K562 (cell line): ENCODE results near the gene SIRPA. TPM values are rescaled to one million over a fixed set of nuclear protein-coding genes. Genes with fewer than 3 reads are reported as not detected.
A peak's percentile ranks its signal among the peaks of the same experiment; 100 is the strongest.

Experiments
- BHLHE40 ChIP-seq: IDR thresholded peaks from 2 replicates; pipeline ENCODE4 v1.6.1; 2011; ENCODE audit warnings: low read length, improper control_type of control experiment
- MXI1 ChIP-seq: IDR thresholded peaks from 2 replicates; pipeline ENCODE4 v1.6.1; 2011; ENCODE audit warnings: low read depth, mild to moderate bottlenecking, improper control_type of control experiment, low read length
- NR2C1 ChIP-seq, 2 experiments: fragments of 450-650 bp; IDR thresholded peaks; 2 replicates each; pipeline ENCODE4 v1.6.1; 2017; ENCODE audit warnings: mild to moderate bottlenecking in 2 of 2, antibody characterized with exemption in 1 of 2, inconsistent platforms in 1 of 2, missing compliant biosample characterization in 1 of 2, missing genetic modification characterization in 1 of 2
- RAD21 ChIP-seq, 2 experiments: fragments of 250-450 bp in 1 of 2; fragments of 450-650 bp in 1 of 2; sonication (Bioruptor Pico) in 1 of 2; formaldehyde crosslinking in 1 of 2; IDR thresholded peaks in 1 of 2; conservative IDR thresholded peaks in 1 of 2; 2 replicates each; pipeline versions ENCODE4 v1.4.0 to v1.8.0; 2020 to 2022; ENCODE audit warnings: mild to moderate bottlenecking in 2 of 2, moderate library complexity in 1 of 2
- ZC3H8 ChIP-seq: fragments of 450-650 bp; IDR thresholded peaks from 2 replicates; pipeline ENCODE4 v1.6.1; 2017
- ZNF146 ChIP-seq: IDR thresholded peaks from one replicate; pipeline ENCODE4 v1.6.1; 2018; ENCODE audit warnings: missing compliant biosample characterization; ENCODE audit not compliant: unreplicated experiment
- ZNF764 ChIP-seq: fragments of 250-450 bp; sonication (Bioruptor Pico); IDR thresholded peaks from 2 replicates; pipeline ENCODE4 v1.4.0; 2020; ENCODE audit warnings: low read depth, mild to moderate bottlenecking, moderate library complexity
- polyA plus RNA-seq, 8 experiments: library from polyadenylated mRNA; depleted of rRNA in 4 of 8; stranded (reverse) in 5 of 8; unstranded in 3 of 8; fragments of >200 nt; fragmentation: Nextera tagmentation in 2 of 8; fragmentation: Illumina TruSeq in 1 of 8; extraction: Ambion mirVana in 2 of 8; extraction: Trizol in 1 of 8; gene quantifications; 2 replicates each; pipeline versions ENCODE4 v1.2.1 to v1.2.3, GENCODE V29; 2011 to 2014; ENCODE audit warnings: inconsistent platforms in 1 of 8, missing spikeins in 1 of 8
- total RNA-seq, 7 experiments: library from RNA; depleted of rRNA in 6 of 7; stranded (reverse); fragments of >200 nt in 6 of 7; fragmentation: Illumina TruSeq in 2 of 7; extraction: Trizol in 2 of 7; gene quantifications; 2 replicates each; pipeline versions ENCODE4 v1.2.1 to v1.2.3, GENCODE V29; 2011 to 2021; ENCODE audit warnings: low replicate concordance in 1 of 7
- TF ChIP-seq, protein P1 (sequence below): fragments of 450-650 bp; IDR thresholded peaks from 2 replicates; pipeline ENCODE4 v1.7.1; 2018; ENCODE audit warnings: mild to moderate bottlenecking, low read depth; ENCODE audit not compliant: partially characterized antibody
- TF ChIP-seq, protein P2 (sequence below): fragments of 450-650 bp; IDR thresholded peaks from 2 replicates; pipeline ENCODE4 v1.6.1; 2016; ENCODE audit warnings: low read depth
- TF ChIP-seq, protein P3 (sequence below): sonication (generic); formaldehyde crosslinking; IDR thresholded peaks from 2 replicates; pipeline ENCODE4 v1.8.1; 2023; ENCODE audit warnings: mild to moderate bottlenecking, missing genetic modification reagents
- TF ChIP-seq, protein P4 (sequence below), 3 experiments: IDR thresholded peaks in 2 of 3; conservative IDR thresholded peaks in 1 of 3; 2 replicates each; pipeline ENCODE4 v1.5.1; 2011 to 2012; ENCODE audit warnings: low read length in 3 of 3, mild to moderate bottlenecking in 3 of 3, control low read depth in 2 of 3, improper control_type of control experiment in 1 of 3, inconsistent platforms in 1 of 3, low read depth in 1 of 3, mixed read lengths in 1 of 3, moderate library complexity in 1 of 3; ENCODE audit not compliant: insufficient read depth in 2 of 3

SIRPA gene
- total and polyA plus RNA-seq, 9 of the 15 experiments (the other 6 are each of a cell fraction or from before 2014, with no cell fraction given), result 0.01 to 0.40 (median 0.11) TPM; not detected in 2

DNA sequence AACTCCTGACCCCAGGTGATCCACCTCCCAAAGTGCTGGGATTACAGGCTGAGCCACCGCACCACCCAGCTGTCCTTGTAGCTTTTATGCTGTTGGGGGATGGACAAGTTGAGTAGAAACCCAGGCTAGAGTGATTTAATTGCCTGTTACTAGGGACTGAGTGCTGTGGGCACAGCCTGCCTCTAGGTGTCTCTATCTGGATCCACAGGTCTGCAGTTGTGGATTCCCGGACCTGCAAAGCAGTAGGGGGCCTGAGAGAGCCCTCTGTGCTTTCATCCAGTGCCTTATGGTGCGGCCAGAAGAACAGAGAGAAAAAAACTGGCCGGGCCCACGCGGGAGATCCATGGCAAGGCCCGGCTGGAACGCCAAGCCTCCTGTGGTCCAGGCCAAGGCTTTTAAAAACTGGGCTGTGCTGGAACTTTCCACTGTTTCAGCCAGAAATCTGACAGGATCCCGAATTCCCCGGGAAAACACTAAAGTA lies 5.2 kb downstream of the SIRPA start (continued):
- TF ChIP-seq, protein P1, sequence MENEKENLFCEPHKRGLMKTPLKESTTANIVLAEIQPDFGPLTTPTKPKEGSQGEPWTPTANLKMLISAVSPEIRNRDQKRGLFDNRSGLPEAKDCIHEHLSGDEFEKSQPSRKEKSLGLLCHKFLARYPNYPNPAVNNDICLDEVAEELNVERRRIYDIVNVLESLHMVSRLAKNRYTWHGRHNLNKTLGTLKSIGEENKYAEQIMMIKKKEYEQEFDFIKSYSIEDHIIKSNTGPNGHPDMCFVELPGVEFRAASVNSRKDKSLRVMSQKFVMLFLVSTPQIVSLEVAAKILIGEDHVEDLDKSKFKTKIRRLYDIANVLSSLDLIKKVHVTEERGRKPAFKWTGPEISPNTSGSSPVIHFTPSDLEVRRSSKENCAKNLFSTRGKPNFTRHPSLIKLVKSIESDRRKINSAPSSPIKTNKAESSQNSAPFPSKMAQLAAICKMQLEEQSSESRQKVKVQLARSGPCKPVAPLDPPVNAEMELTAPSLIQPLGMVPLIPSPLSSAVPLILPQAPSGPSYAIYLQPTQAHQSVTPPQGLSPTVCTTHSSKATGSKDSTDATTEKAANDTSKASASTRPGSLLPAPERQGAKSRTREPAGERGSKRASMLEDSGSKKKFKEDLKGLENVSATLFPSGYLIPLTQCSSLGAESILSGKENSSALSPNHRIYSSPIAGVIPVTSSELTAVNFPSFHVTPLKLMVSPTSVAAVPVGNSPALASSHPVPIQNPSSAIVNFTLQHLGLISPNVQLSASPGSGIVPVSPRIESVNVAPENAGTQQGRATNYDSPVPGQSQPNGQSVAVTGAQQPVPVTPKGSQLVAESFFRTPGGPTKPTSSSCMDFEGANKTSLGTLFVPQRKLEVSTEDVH, result no peak
- TF ChIP-seq RAD21 (CRISPR knock-in tag; conservative IDR thresholded peaks at IDR 0.05 in 1 of 2, IDR thresholded peaks at IDR 0.05 in 1 of 2), result peak in 1 of 2 experiments; percentile 28; a peak in 1 of 4 replicates
- no peak for TF ChIP-seq MXI1
- TF ChIP-seq NR2C1 (IDR thresholded peaks at IDR 0.05), result no peak
- TF ChIP-seq NR2C1 (tag; IDR thresholded peaks at IDR 0.05), result no peak
- TF ChIP-seq, protein P2, sequence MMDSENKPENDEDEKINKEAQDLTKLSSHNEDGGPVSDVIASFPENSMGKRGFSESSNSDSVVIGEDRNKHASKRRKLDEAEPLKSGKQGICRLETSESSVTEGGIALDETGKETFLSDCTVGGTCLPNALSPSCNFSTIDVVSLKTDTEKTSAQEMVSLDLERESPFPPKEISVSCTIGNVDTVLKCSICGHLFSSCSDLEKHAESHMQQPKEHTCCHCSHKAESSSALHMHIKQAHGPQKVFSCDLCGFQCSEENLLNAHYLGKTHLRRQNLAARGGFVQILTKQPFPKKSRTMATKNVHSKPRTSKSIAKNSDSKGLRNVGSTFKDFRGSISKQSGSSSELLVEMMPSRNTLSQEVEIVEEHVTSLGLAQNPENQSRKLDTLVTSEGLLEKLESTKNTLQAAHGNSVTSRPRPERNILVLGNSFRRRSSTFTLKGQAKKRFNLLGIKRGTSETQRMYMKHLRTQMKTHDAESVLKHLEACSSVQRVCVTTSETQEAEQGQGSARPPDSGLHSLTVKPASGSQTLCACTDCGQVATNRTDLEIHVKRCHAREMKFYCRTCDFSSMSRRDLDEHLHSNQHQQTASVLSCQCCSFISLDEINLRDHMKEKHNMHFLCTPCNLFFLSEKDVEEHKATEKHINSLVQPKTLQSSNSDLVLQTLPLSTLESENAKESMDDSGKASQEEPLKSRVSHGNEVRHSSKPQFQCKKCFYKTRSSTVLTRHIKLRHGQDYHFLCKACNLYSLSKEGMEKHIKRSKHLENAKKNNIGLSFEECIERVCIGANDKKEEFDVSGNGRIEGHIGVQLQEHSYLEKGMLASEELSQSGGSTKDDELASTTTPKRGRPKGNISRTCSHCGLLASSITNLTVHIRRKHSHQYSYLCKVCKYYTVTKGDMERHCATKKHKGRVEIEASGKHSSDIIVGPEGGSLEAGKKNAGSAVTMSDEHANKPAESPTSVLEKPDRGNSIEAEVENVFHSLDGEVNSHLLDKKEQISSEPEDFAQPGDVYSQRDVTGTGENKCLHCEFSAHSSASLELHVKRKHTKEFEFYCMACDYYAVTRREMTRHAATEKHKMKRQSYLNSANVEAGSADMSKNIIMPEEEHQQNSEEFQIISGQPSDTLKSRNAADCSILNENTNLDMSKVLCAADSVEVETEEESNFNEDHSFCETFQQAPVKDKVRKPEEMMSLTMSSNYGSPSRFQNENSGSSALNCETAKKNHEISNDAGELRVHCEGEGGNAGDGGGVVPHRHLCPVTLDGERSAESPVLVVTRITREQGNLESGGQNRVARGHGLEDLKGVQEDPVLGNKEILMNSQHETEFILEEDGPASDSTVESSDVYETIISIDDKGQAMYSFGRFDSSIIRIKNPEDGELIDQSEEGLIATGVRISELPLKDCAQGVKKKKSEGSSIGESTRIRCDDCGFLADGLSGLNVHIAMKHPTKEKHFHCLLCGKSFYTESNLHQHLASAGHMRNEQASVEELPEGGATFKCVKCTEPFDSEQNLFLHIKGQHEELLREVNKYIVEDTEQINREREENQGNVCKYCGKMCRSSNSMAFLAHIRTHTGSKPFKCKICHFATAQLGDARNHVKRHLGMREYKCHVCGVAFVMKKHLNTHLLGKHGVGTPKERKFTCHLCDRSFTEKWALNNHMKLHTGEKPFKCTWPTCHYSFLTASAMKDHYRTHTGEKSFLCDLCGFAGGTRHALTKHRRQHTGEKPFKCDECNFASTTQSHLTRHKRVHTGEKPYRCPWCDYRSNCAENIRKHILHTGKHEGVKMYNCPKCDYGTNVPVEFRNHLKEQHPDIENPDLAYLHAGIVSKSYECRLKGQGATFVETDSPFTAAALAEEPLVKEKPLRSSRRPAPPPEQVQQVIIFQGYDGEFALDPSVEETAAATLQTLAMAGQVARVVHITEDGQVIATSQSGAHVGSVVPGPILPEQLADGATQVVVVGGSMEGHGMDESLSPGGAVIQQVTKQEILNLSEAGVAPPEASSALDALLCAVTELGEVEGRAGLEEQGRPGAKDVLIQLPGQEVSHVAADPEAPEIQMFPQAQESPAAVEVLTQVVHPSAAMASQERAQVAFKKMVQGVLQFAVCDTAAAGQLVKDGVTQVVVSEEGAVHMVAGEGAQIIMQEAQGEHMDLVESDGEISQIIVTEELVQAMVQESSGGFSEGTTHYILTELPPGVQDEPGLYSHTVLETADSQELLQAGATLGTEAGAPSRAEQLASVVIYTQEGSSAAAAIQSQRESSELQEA, result no peak
- TF ChIP-seq BHLHE40, result no peak
- no peak for TF ChIP-seq ZC3H8
- TF ChIP-seq ZNF146 (CRISPR knock-in tag), result no peak
- TF ChIP-seq, protein P3, sequence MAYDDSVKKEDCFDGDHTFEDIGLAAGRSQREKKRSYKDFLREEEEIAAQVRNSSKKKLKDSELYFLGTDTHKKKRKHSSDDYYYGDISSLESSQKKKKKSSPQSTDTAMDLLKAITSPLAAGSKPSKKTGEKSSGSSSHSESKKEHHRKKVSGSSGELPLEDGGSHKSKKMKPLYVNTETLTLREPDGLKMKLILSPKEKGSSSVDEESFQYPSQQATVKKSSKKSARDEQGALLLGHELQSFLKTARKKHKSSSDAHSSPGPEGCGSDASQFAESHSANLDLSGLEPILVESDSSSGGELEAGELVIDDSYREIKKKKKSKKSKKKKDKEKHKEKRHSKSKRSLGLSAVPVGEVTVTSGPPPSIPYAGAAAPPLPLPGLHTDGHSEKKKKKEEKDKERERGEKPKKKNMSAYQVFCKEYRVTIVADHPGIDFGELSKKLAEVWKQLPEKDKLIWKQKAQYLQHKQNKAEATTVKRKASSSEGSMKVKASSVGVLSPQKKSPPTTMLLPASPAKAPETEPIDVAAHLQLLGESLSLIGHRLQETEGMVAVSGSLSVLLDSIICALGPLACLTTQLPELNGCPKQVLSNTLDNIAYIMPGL (CRISPR knock-in tag), result no peak
- TF ChIP-seq ZNF764 (CRISPR knock-in tag), result 0 out of 2 replicates have a peak, but pooled peaks have one; percentile 35
- TF ChIP-seq, protein P4, sequence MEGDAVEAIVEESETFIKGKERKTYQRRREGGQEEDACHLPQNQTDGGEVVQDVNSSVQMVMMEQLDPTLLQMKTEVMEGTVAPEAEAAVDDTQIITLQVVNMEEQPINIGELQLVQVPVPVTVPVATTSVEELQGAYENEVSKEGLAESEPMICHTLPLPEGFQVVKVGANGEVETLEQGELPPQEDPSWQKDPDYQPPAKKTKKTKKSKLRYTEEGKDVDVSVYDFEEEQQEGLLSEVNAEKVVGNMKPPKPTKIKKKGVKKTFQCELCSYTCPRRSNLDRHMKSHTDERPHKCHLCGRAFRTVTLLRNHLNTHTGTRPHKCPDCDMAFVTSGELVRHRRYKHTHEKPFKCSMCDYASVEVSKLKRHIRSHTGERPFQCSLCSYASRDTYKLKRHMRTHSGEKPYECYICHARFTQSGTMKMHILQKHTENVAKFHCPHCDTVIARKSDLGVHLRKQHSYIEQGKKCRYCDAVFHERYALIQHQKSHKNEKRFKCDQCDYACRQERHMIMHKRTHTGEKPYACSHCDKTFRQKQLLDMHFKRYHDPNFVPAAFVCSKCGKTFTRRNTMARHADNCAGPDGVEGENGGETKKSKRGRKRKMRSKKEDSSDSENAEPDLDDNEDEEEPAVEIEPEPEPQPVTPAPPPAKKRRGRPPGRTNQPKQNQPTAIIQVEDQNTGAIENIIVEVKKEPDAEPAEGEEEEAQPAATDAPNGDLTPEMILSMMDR (IDR thresholded peaks at IDR 0.05 in 2 of 3, conservative IDR thresholded peaks at IDR 0.05 in 1 of 3; ENCODE audit: insufficient read depth in 2 of 3, low read depth in 1 of 3, low read length in 3 of 3), result peak; percentile 56 to 91 (median 78)
